ENCODE data around the gene PAX4.

The PAX4 gene

GRCh38 chr7:127616724-127617123, 1.2 kb downstream of the PAX4 start (continued):
- TF ChIP-seq, protein P1, sequence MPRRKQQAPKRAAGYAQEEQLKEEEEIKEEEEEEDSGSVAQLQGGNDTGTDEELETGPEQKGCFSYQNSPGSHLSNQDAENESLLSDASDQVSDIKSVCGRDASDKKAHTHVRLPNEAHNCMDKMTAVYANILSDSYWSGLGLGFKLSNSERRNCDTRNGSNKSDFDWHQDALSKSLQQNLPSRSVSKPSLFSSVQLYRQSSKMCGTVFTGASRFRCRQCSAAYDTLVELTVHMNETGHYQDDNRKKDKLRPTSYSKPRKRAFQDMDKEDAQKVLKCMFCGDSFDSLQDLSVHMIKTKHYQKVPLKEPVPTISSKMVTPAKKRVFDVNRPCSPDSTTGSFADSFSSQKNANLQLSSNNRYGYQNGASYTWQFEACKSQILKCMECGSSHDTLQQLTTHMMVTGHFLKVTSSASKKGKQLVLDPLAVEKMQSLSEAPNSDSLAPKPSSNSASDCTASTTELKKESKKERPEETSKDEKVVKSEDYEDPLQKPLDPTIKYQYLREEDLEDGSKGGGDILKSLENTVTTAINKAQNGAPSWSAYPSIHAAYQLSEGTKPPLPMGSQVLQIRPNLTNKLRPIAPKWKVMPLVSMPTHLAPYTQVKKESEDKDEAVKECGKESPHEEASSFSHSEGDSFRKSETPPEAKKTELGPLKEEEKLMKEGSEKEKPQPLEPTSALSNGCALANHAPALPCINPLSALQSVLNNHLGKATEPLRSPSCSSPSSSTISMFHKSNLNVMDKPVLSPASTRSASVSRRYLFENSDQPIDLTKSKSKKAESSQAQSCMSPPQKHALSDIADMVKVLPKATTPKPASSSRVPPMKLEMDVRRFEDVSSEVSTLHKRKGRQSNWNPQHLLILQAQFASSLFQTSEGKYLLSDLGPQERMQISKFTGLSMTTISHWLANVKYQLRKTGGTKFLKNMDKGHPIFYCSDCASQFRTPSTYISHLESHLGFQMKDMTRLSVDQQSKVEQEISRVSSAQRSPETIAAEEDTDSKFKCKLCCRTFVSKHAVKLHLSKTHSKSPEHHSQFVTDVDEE (CRISPR knock-in tag; IDR thresholded peaks at IDR 0.05), result no peak
- TF ChIP-seq ARNTL (CRISPR knock-in tag; IDR thresholded peaks at IDR 0.05; ENCODE audit: borderline replicate concordance, low read depth), result no peak

DNA sequence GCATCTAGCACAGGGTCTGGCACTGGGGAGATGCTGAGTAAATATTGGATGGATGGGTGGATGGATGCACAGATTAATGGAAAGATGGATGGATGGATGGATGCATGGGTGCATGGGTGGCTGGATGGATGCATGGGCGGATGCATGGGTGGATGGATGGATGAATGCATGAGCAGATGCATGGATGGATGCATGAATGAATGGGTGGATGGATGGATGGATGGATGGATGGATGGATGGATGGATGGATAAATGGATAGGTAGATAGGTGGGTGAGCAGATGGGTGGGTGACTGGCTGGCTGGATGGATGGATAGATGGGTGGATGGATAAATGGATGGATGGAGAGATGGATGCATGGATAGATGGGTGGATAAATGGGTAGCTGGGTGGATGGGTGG, 5.7 kb downstream of the PAX4 start:
- ATAC-seq, result no peak
- TF ChIP-seq, protein P2, sequence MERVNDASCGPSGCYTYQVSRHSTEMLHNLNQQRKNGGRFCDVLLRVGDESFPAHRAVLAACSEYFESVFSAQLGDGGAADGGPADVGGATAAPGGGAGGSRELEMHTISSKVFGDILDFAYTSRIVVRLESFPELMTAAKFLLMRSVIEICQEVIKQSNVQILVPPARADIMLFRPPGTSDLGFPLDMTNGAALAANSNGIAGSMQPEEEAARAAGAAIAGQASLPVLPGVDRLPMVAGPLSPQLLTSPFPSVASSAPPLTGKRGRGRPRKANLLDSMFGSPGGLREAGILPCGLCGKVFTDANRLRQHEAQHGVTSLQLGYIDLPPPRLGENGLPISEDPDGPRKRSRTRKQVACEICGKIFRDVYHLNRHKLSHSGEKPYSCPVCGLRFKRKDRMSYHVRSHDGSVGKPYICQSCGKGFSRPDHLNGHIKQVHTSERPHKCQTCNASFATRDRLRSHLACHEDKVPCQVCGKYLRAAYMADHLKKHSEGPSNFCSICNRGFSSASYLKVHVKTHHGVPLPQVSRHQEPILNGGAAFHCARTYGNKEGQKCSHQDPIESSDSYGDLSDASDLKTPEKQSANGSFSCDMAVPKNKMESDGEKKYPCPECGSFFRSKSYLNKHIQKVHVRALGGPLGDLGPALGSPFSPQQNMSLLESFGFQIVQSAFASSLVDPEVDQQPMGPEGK (CRISPR knock-in tag; IDR thresholded peaks at IDR 0.05; ENCODE audit: borderline replicate concordance), result no peak
- TF ChIP-seq PPARA (CRISPR knock-in tag; IDR thresholded peaks at IDR 0.05; ENCODE audit: borderline replicate concordance) (no peak), ZFP30 (CRISPR knock-in tag; IDR thresholded peaks at IDR 0.05) (no peak), SNAI2 (CRISPR knock-in tag; IDR thresholded peaks at IDR 0.05) (no peak), TOX (CRISPR knock-in tag; IDR thresholded peaks at IDR 0.05; ENCODE audit: borderline replicate concordance) (no peak), ZNF70 (CRISPR knock-in tag; IDR thresholded peaks at IDR 0.05) (no peak), ZNF565 (CRISPR knock-in tag; conservative IDR thresholded peaks at IDR 0.05; ENCODE audit: low read depth) (no peak), BACH2 (CRISPR knock-in tag; IDR thresholded peaks at IDR 0.05; ENCODE audit: borderline replicate concordance) (no peak), ZNF8 (CRISPR knock-in tag; IDR thresholded peaks at IDR 0.05) (no peak), RARB (CRISPR knock-in tag; IDR thresholded peaks at IDR 0.05) (no peak)
- TF ChIP-seq, protein P3, sequence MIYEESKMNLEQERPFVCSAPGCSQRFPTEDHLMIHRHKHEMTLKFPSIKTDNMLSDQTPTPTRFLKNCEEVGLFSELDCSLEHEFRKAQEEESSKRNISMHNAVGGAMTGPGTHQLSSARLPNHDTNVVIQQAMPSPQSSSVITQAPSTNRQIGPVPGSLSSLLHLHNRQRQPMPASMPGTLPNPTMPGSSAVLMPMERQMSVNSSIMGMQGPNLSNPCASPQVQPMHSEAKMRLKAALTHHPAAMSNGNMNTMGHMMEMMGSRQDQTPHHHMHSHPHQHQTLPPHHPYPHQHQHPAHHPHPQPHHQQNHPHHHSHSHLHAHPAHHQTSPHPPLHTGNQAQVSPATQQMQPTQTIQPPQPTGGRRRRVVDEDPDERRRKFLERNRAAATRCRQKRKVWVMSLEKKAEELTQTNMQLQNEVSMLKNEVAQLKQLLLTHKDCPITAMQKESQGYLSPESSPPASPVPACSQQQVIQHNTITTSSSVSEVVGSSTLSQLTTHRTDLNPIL (CRISPR knock-in tag; IDR thresholded peaks at IDR 0.05; ENCODE audit: low read depth), result no peak

- no peak for TF ChIP-seq GLIS3 (CRISPR knock-in tag; IDR thresholded peaks at IDR 0.05)
- no peak for TF ChIP-seq RARB (CRISPR knock-in tag; IDR thresholded peaks at IDR 0.05)
- TF ChIP-seq ZFP30 (CRISPR knock-in tag; IDR thresholded peaks at IDR 0.05), result no peak
- no peak for TF ChIP-seq ZNF70 (CRISPR knock-in tag; IDR thresholded peaks at IDR 0.05)
- TF ChIP-seq TOX (CRISPR knock-in tag; IDR thresholded peaks at IDR 0.05; ENCODE audit: borderline replicate concordance), result no peak
- TF ChIP-seq ARNTL (CRISPR knock-in tag; IDR thresholded peaks at IDR 0.05; ENCODE audit: borderline replicate concordance, low read depth), result no peak
- ATAC-seq, result no peak
Observed at GRCh38 chr7:127609297-127609696, 8.6 kb downstream of the PAX4 start.

DNA sequence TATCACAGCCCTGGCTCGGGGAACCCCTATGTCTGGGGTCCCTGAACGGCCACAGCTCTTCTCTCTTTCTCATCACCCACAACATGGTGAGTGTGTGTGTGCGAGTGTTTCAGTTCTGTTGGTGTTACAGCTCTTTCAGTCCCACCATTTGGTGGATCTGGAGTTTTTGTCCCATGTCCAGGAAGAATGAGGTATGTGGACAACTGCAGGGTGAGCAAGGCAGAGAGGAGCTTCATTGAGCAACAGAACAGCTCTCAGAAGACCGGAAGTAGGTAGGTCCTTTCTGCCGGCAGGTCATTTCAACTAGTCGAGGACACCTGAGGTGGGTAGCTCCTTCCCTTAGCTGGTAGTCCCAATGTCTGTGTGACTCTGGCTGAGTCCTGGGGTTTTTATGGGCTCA, 9.5 kb downstream of the PAX4 start:
- ATAC-seq, result no peak
- TF ChIP-seq CSDC2 (CRISPR knock-in tag; IDR thresholded peaks at IDR 0.05), result no peak
- no peak for TF ChIP-seq TOX (CRISPR knock-in tag; IDR thresholded peaks at IDR 0.05; ENCODE audit: borderline replicate concordance)
- TF ChIP-seq TCF4 (CRISPR knock-in tag; IDR thresholded peaks at IDR 0.05; ENCODE audit: borderline replicate concordance), result no peak
- no peak for TF ChIP-seq SNAI2 (CRISPR knock-in tag; IDR thresholded peaks at IDR 0.05)

DNA sequence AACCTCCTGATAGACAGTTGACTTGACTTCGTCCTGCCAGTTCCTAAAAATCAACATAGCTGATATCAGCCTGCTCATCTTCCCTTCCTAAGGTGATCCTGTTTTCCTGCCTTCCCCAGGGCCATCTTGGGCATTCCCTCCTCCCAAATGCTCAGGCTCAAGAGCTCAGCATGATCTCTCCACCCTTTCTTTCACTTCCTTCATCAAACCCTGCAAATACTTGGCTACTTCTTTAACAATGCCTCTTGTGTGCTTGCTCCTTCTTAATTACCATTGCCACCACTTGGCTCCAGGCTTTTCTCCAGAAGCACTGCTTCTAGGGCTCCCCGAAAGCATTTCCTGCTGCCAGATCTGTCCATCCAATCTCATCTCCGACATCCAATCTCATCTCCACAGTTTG, 17.1 kb downstream of the PAX4 start:
- TF ChIP-seq ISL1 (CRISPR knock-in tag; IDR thresholded peaks at IDR 0.05), result no peak
- no peak for ATAC-seq

GRCh38 chr7:127598318-127598717, 19.6 kb downstream of the PAX4 start:
- peak; percentile 54 for ATAC-seq
- TF ChIP-seq ZC3H10 (CRISPR knock-in tag; IDR thresholded peaks at IDR 0.05), result no peak
- no peak for TF ChIP-seq CSRNP3 (CRISPR knock-in tag; IDR thresholded peaks at IDR 0.05)
- TF ChIP-seq, protein P1 (CRISPR knock-in tag; IDR thresholded peaks at IDR 0.05), result no peak
- no peak for TF ChIP-seq ESRRG (CRISPR knock-in tag; IDR thresholded peaks at IDR 0.05)
- no peak for TF ChIP-seq BACH2 (CRISPR knock-in tag; IDR thresholded peaks at IDR 0.05; ENCODE audit: borderline replicate concordance)
- TF ChIP-seq ZNF565 (CRISPR knock-in tag; conservative IDR thresholded peaks at IDR 0.05; ENCODE audit: low read depth), result no peak
- TF ChIP-seq ZNF70 (CRISPR knock-in tag; IDR thresholded peaks at IDR 0.05), result no peak
- no peak for TF ChIP-seq ZFP30 (CRISPR knock-in tag; IDR thresholded peaks at IDR 0.05)
- no peak for TF ChIP-seq SNAI2 (CRISPR knock-in tag; IDR thresholded peaks at IDR 0.05)
- TF ChIP-seq ZNF8 (CRISPR knock-in tag; IDR thresholded peaks at IDR 0.05), result no peak
- TF ChIP-seq OSR1 (CRISPR knock-in tag; IDR thresholded peaks at IDR 0.05), result no peak
- TF ChIP-seq ZFP3 (CRISPR knock-in tag; IDR thresholded peaks at IDR 0.05), result no peak
- no peak for TF ChIP-seq CSDC2 (CRISPR knock-in tag; IDR thresholded peaks at IDR 0.05)
- no peak for TF ChIP-seq GLIS3 (CRISPR knock-in tag; IDR thresholded peaks at IDR 0.05)
